Endothelial cell of umbilical vein (primary cell): ENCODE data around the gene CARD11. TPM values are rescaled to one million over a fixed set of nuclear protein-coding genes. Genes with fewer than 3 reads are reported as not detected.

Source experiments
- BruUV-seq: library from RNA; stranded (reverse); fragments of 400-500 nt; replicated peaks from 2 replicates; lab custom pipeline; 2021; lab: Mats Ljungman, UMichigan
- CTCF ChIA-PET: fragments of 300-600, 350-600 bp; sonication (Branson Sonifier 250); formaldehyde crosslinking; loops from one replicate; lab custom pipeline; 2021; ENCODE audit warnings: antibody characterized with exemption, inconsistent platforms; lab: Charles Lee
- POLR2A ChIA-PET: fragments of 300-600, 350-600 bp; sonication (Branson Sonifier 250); formaldehyde crosslinking; loops from one replicate; lab custom pipeline; 2021; ENCODE audit warnings: antibody characterized with exemption, inconsistent platforms; lab: Charles Lee
- DNase-seq: peaks from one replicate; pipeline ENCODE4 v3.0.0-alpha.2; 2011; ENCODE audit warnings: low read depth, low spot score
- FAIRE-seq: peaks from 2 replicates; lab custom pipeline; 2011; peaks lifted over from hg19 to GRCh38; lab: Jason Lieb, UNC
- H2AFZ ChIP-seq: 2 replicates; pipeline ENCODE4 v1.6.0; 2012; ENCODE audit warnings: low read depth, low read length, control low read depth, inconsistent platforms
- H3K27ac ChIP-seq: 2 replicates; pipeline ENCODE4 v1.5.1; 2011; ENCODE audit warnings: low read depth, mild to moderate bottlenecking, control low read depth, low read length, moderate library complexity; ENCODE audit not compliant: insufficient read depth
- H3K27me3 ChIP-seq, 2 experiments: 2 replicates each; pipeline versions ENCODE4 v1.6.0 to v1.6.1; 2011; ENCODE audit warnings: low read length in 2 of 2, mixed read lengths in 1 of 2; ENCODE audit not compliant: control insufficient read depth in 2 of 2, insufficient read depth in 2 of 2
- H3K36me3 ChIP-seq, 2 experiments: 2 replicates in 1 of 2; 3 replicates in 1 of 2; pipeline ENCODE4 v1.5.1; 2011; ENCODE audit warnings: low read length in 2 of 2, mild to moderate bottlenecking in 1 of 2, moderate library complexity in 1 of 2; ENCODE audit not compliant: control insufficient read depth in 2 of 2, insufficient read depth in 2 of 2; ENCODE audit errors: extremely low read depth in 1 of 2
- H3K4me1 ChIP-seq: 3 replicates; pipeline ENCODE4 v1.5.1; 2011; ENCODE audit warnings: mild to moderate bottlenecking, low read length; ENCODE audit not compliant: control insufficient read depth, insufficient read depth; ENCODE audit errors: extremely low read depth
- H3K4me2 ChIP-seq: 2 replicates; pipeline ENCODE4 v1.6.1; 2011; ENCODE audit warnings: low read length, control low read depth, mixed read lengths; ENCODE audit not compliant: insufficient read depth
- H3K4me3 ChIP-seq, 3 experiments: fragments of 200-600 bp in 1 of 3; sonication (generic), shearing (Covaris generic) in 1 of 3; replicated peaks in 1 of 3; 2 replicates each; pipeline ENCODE4 v1.5.1; 2011 to 2016; ENCODE audit warnings: control low read depth in 3 of 3, low read length in 3 of 3, mild to moderate bottlenecking in 2 of 3, inconsistent platforms in 1 of 3, low read depth in 1 of 3, moderate library complexity in 1 of 3; ENCODE audit not compliant: insufficient read depth in 1 of 3
- H3K79me2 ChIP-seq: 2 replicates; pipeline ENCODE4 v1.6.0; 2012; ENCODE audit warnings: low read length, inconsistent platforms; ENCODE audit not compliant: control insufficient read depth, insufficient read depth
- H3K9ac ChIP-seq: replicated peaks from 2 replicates; pipeline ENCODE3; 2011; ENCODE audit warnings: low read length, control low read depth; ENCODE audit not compliant: insufficient read depth; ENCODE audit errors: extremely low read depth
- H3K9me1 ChIP-seq: replicated peaks from 3 replicates; pipeline ENCODE4 v1.6.0; 2011; ENCODE audit warnings: mild to moderate bottlenecking, low read length; ENCODE audit not compliant: control insufficient read depth, insufficient read depth; ENCODE audit errors: extremely low read depth
- H3K9me3 ChIP-seq: replicated peaks from 2 replicates; pipeline ENCODE4 v1.5.1; 2012; ENCODE audit warnings: low read length, inconsistent platforms; ENCODE audit not compliant: control insufficient read depth, insufficient read depth
- H4K20me1 ChIP-seq: replicated peaks from 2 replicates; pipeline ENCODE3; 2011; ENCODE audit warnings: mild to moderate bottlenecking, low read length; ENCODE audit not compliant: control insufficient read depth, insufficient read depth; ENCODE audit errors: extremely low read depth
- CTCF ChIP-seq, 2 donors: IDR thresholded peaks; 1 replicate in 1 of 2; 2 replicates in 1 of 2; pipeline ENCODE4 v1.5.1; 2011; ENCODE audit warnings: low read length in 2 of 2, mild to moderate bottlenecking in 2 of 2, moderate library complexity in 2 of 2, control low read depth in 1 of 2, inconsistent platforms in 1 of 2, low read depth in 1 of 2; ENCODE audit not compliant: insufficient read depth in 1 of 2; ENCODE audit errors: extremely low read depth in 1 of 2
- EZH2 ChIP-seq: IDR thresholded peaks from 2 replicates; pipeline ENCODE4 v1.6.1; 2012; ENCODE audit warnings: borderline replicate concordance, low read depth, mild to moderate bottlenecking, moderate library complexity, low read length, inconsistent platforms; ENCODE audit not compliant: severe bottlenecking
- FOS ChIP-seq: IDR thresholded peaks from 2 replicates; pipeline ENCODE4 v1.6.1; 2011; ENCODE audit warnings: mild to moderate bottlenecking, low read length, moderate library complexity, borderline replicate concordance; ENCODE audit not compliant: insufficient read depth
- GATA2 ChIP-seq: IDR thresholded peaks from 2 replicates; pipeline ENCODE4 v1.7.0; 2011; ENCODE audit warnings: low read depth, mild to moderate bottlenecking, moderate library complexity, mixed read lengths, low read length; ENCODE audit not compliant: insufficient read length, insufficient read depth
- JUN ChIP-seq: IDR thresholded peaks from 2 replicates; pipeline ENCODE4 v1.6.1; 2011; ENCODE audit warnings: borderline replicate concordance, low read depth; ENCODE audit not compliant: insufficient read length, insufficient read depth
- MAX ChIP-seq: IDR thresholded peaks from 2 replicates; pipeline ENCODE4 v1.6.1; 2011; ENCODE audit not compliant: insufficient read depth, insufficient read length
- MYC ChIP-seq: IDR thresholded peaks from one replicate; pipeline ENCODE4 v1.6.1; 2011; ENCODE audit warnings: mild to moderate bottlenecking, low read depth, low read length
- POLR2A ChIP-seq: IDR thresholded peaks from 2 replicates; pipeline ENCODE4 v1.6.1; 2012; ENCODE audit warnings: low read depth, mild to moderate bottlenecking, control low read depth, low read length
- POLR2AphosphoS5 ChIP-seq: IDR thresholded peaks from 2 replicates; pipeline ENCODE4 v1.6.1; 2012; ENCODE audit warnings: low read depth, mild to moderate bottlenecking, control low read depth, low read length, moderate library complexity; ENCODE audit not compliant: insufficient read depth
- dilution Hi-C: fragments of 300-500 bp; cut with MboI; formaldehyde crosslinking; loops from one replicate; pipeline ENCODE4 v1.15.0; 2019; ENCODE audit warnings: low sequenced_read_pairs; ENCODE audit not compliant: extremely low pct_ligation_motif_present
- intact Hi-C: fragments of 100-400 bp; cut with micrococcal nuclease; formaldehyde crosslinking; loops from one replicate; pipeline ENCODE4 v1.10.0; 2022
- polyA plus RNA-seq, 4 experiments: library from polyadenylated mRNA; depleted of rRNA in 3 of 4; stranded (reverse) in 3 of 4; unstranded in 1 of 4; fragments of >200 nt; gene quantifications; 2 replicates each; pipeline versions ENCODE4 v1.2.1 to v1.2.3, GENCODE V29; 2011 to 2012; ENCODE audit warnings: missing spikeins in 1 of 4
- total RNA-seq: library from RNA; stranded (reverse); gene quantifications from 2 replicates; pipeline ENCODE4 v1.2.3, GENCODE V29; 2021

CARD11 gene
- total and polyA plus RNA-seq, 2 donors (not counting 3 experiments of a cell fraction or from before 2014, with no cell fraction given), result 20.4 to 41.8 TPM

GRCh38 chr7:3033136-3033535 lies 10.5 kb downstream of the CARD11 start:
- no peak overlapping the region for H2AFZ ChIP-seq
- no peak overlapping the region for H3K9ac ChIP-seq
- dilution Hi-C loops (no loop called here), intact Hi-C loops (no loop called here)
- no TSS peak for BruUV-seq
- no peak overlapping the region for H3K27ac ChIP-seq
- no peak overlapping the region for H3K4me3 ChIP-seq
- H3K27me3 ChIP-seq, result no peaks in the 10 kb centered on the region
- H3K9me1 ChIP-seq, result no peaks in the 10 kb centered on the region
- FAIRE-seq (no peak), DNase-seq (no peak)
- CTCF ChIA-PET, result no interaction called here
- peaks cover 13% of the 10 kb centered on the region for H3K79me2 ChIP-seq
- H3K4me1 ChIP-seq, result peaks cover 10% of the 10 kb centered on the region
- POLR2A ChIA-PET, result no interaction called here
- H4K20me1 ChIP-seq, result no peaks in the 10 kb centered on the region
- no peaks in the 10 kb centered on the region for H3K9me3 ChIP-seq
- H3K36me3 ChIP-seq, result no peaks in the 10 kb centered on the region
- no peak overlapping the region for H3K4me2 ChIP-seq
- TF ChIP-seq EZH2 (no peak), CTCF (IDR thresholded peaks at IDR 0.05; ENCODE audit: extremely low read depth in 1 of 2, insufficient read depth in 1 of 2, low read depth in 1 of 2, low read length in 2 of 2) (no peak), POLR2AphosphoS5 (no peak), FOS (no peak), MAX (no peak), GATA2 (no peak), JUN (no peak), POLR2A (no peak), MYC (no peak)
